MCF 10A (cell line): ENCODE measurements around the gene LDB3. TPM values are rescaled to one million over a fixed set of nuclear protein-coding genes. Genes with fewer than 3 reads are reported as not detected.

Source experiments
- BruUV-seq: library from RNA; stranded (reverse); fragments of 400-500 nt; replicated peaks from 2 replicates; lab custom pipeline; 2021; lab: Mats Ljungman, UMichigan
- CTCF ChIA-PET: fragments of 300-600 bp; sonication (Branson Sonifier 250); formaldehyde crosslinking; extraction: SDS; loops from one replicate; lab custom pipeline; 2021; ENCODE audit warnings: antibody characterized with exemption, inconsistent platforms; lab: Yijun Ruan, JAX
- POLR2A ChIA-PET: fragments of 300-600, 350-650 bp; sonication (Branson Sonifier 250); formaldehyde crosslinking; extraction: SDS; loops from one replicate; lab custom pipeline; 2020; ENCODE audit warnings: antibody characterized with exemption, inconsistent platforms; lab: Yijun Ruan, JAX
- DNase-seq: peaks from one replicate; pipeline ENCODE4 v3.0.0-alpha.2; 2018; ENCODE audit not compliant: unreplicated experiment
- H3K27ac Mint-ChIP-seq: one replicate; pipeline ENCODE4 v1.8.0; 2022; ENCODE audit warnings: mild to moderate bottlenecking, low read depth, mixed read lengths; ENCODE audit not compliant: unreplicated experiment
- H3K27me3 Mint-ChIP-seq: one replicate; pipeline ENCODE4 v1.8.0; 2022; ENCODE audit warnings: mixed read lengths; ENCODE audit not compliant: insufficient read depth, unreplicated experiment
- H3K36me3 Mint-ChIP-seq: one replicate; pipeline ENCODE4 v1.8.0; 2022; ENCODE audit warnings: mild to moderate bottlenecking, moderate library complexity, mixed read lengths; ENCODE audit not compliant: insufficient read depth, unreplicated experiment
- H3K4me1 Mint-ChIP-seq: one replicate; pipeline ENCODE4 v1.8.0; 2022; ENCODE audit warnings: mixed read lengths; ENCODE audit not compliant: insufficient read depth, unreplicated experiment
- H3K4me3 Mint-ChIP-seq: one replicate; pipeline ENCODE4 v1.8.0; 2022; ENCODE audit warnings: mild to moderate bottlenecking, moderate library complexity, mixed read lengths; ENCODE audit not compliant: unreplicated experiment
- H3K9me3 Mint-ChIP-seq: one replicate; pipeline ENCODE4 v1.8.0; 2022; ENCODE audit warnings: mixed read lengths; ENCODE audit not compliant: unreplicated experiment
- CTCF ChIP-seq: fragments of 200-600 bp; IDR thresholded peaks from one replicate; pipeline ENCODE4 v1.8.0; 2022; ENCODE audit warnings: antibody characterized with exemption, mild to moderate bottlenecking; ENCODE audit not compliant: unreplicated experiment
- intact Hi-C: fragments of 100-400 bp; cut with micrococcal nuclease; formaldehyde crosslinking; loops from 2 replicates; pipeline ENCODE4 v1.14.1; 2022
- total RNA-seq: library from RNA; stranded (reverse); gene quantifications from 2 replicates; pipeline ENCODE4 v1.2.3, GENCODE V29; 2022

Gene LDB3
- total RNA-seq, 1 experiment from 2014 or later, result 0.23 TPM

GRCh38 chr10:86699991-86700840 lies 31.9 kb downstream of the LDB3 start:
- TF ChIP-seq CTCF, result no peak
- Mint-ChIP-seq H3K36me3 (no peaks in the 10 kb centered on the region), H3K27ac (no peak overlapping the region), H3K4me3 (no peak overlapping the region), H3K4me1 (no peaks in the 10 kb centered on the region), H3K27me3 (no peaks in the 10 kb centered on the region), H3K9me3 (no peaks in the 10 kb centered on the region)
- no peak for DNase-seq
- intact Hi-C loops, result no loop called here
- POLR2A ChIA-PET, result no interaction called here
- no TSS peak for BruUV-seq
- CTCF ChIA-PET, result interaction anchor here (0.8 kb wide), 1 partner anchor 12 kb away, joined by 4 read pairs; no protein-coding TSS in a partner anchor

GRCh38 chr10:86700851-86701617 lies 32.7 kb downstream of the LDB3 start:
- BruUV-seq, result no TSS peak
- no peak for TF ChIP-seq CTCF
- no peaks in the 10 kb centered on the region for H3K27me3 Mint-ChIP-seq
- no peaks in the 10 kb centered on the region for H3K4me1 Mint-ChIP-seq
- CTCF ChIA-PET, result no interaction called here
- H3K9me3 Mint-ChIP-seq, result no peaks in the 10 kb centered on the region
- no peak overlapping the region for H3K4me3 Mint-ChIP-seq
- POLR2A ChIA-PET, result no interaction called here
- no peak overlapping the region for H3K27ac Mint-ChIP-seq
- H3K36me3 Mint-ChIP-seq, result peaks cover 5% of the 10 kb centered on the region
- intact Hi-C loops, result no loop called here
- DNase-seq, result no peak

- Mint-ChIP-seq H3K4me3 (no peak overlapping the region), H3K36me3 (peaks cover 5% of the 10 kb centered on the region), H3K27ac (no peak overlapping the region), H3K9me3 (no peaks in the 10 kb centered on the region), H3K27me3 (no peaks in the 10 kb centered on the region), H3K4me1 (no peaks in the 10 kb centered on the region)
- intact Hi-C loops, result no loop called here
- no TSS peak for BruUV-seq
- no peak for DNase-seq
- no peak for TF ChIP-seq CTCF
- ChIA-PET POLR2A (no interaction called here), CTCF (interaction anchor here (0.5 kb wide), 1 partner anchor 212 kb away, joined by 5 read pairs; no protein-coding TSS in a partner anchor)
Observed at GRCh38 chr10:86703176-86703575, 34.9 kb downstream of the LDB3 start.

GRCh38 chr10:86705139-86705538 lies 36.8 kb downstream of the LDB3 start:
- POLR2A ChIA-PET, result no interaction called here
- Mint-ChIP-seq H3K4me3 (no peak overlapping the region), H3K36me3 (peaks cover 5% of the 10 kb centered on the region), H3K9me3 (no peaks in the 10 kb centered on the region), H3K27ac (no peak overlapping the region), H3K27me3 (no peaks in the 10 kb centered on the region), H3K4me1 (no peaks in the 10 kb centered on the region)
- intact Hi-C loops, result no loop called here
- DNase-seq, result no peak
- no peak for TF ChIP-seq CTCF
- CTCF ChIA-PET, result interaction anchor here (0.6 kb wide), 1 partner anchor 326 kb away, joined by 4 read pairs; no protein-coding TSS in a partner anchor
- BruUV-seq, result no TSS peak
